SU-DHL-6 (cell line): Measurements from ENCODE around the gene YEATS4.

ENCODE experiments used
- H2AFZ ChIP-seq: fragments of 200-600 bp; sonication (generic); 2 replicates; pipeline ENCODE4 v1.6.1; 2014; ENCODE audit warnings: low read depth, mild to moderate bottlenecking, moderate library complexity, mixed read lengths, antibody characterized with exemption, low read length; ENCODE audit not compliant: severe bottlenecking
- H3F3A ChIP-seq: fragments of 200-600 bp; shearing (Covaris generic); 2 replicates; pipeline ENCODE4 v1.6.0; 2016; ENCODE audit warnings: antibody characterized with exemption, mild to moderate bottlenecking; ENCODE audit not compliant: insufficient read depth
- H3K27ac ChIP-seq: fragments of 200-600 bp; sonication (generic); 2 replicates; pipeline ENCODE4 v1.5.1; 2016; ENCODE audit warnings: low read depth, mild to moderate bottlenecking, low read length, moderate library complexity, mixed read lengths
- H3K27me3 ChIP-seq: fragments of 200-600 bp; sonication (generic), shearing (Covaris generic); 2 replicates; pipeline ENCODE4 v1.6.0; 2014; ENCODE audit warnings: mild to moderate bottlenecking, low read length
- H3K36me3 ChIP-seq: fragments of 200-600 bp; sonication (generic); 2 replicates; pipeline ENCODE4 v1.6.1; 2014; ENCODE audit warnings: mild to moderate bottlenecking, low read length, mixed read lengths
- H3K4me2 ChIP-seq: fragments of 300-600, 200-600 bp; shearing (Covaris generic), sonication (generic); 2 replicates; pipeline ENCODE4 v1.6.0; 2014; ENCODE audit warnings: low read length, low read depth, mild to moderate bottlenecking; ENCODE audit not compliant: poor library complexity, severe bottlenecking
- H3K4me3 ChIP-seq: fragments of 200-600 bp; sonication (generic); 2 replicates; pipeline ENCODE4 v1.5.1; 2014; ENCODE audit warnings: antibody characterized with exemption, low read length, mild to moderate bottlenecking, mixed read lengths; ENCODE audit not compliant: insufficient read depth, poor library complexity, severe bottlenecking
- H3K79me2 ChIP-seq: fragments of 200-600 bp; sonication (generic); 2 replicates; pipeline ENCODE4 v1.6.1; 2014; ENCODE audit warnings: mild to moderate bottlenecking, low read length, moderate library complexity; ENCODE audit not compliant: insufficient read depth
- H3K9ac ChIP-seq: fragments of 200-600 bp; sonication (generic); 2 replicates; pipeline ENCODE4 v1.7.0; 2014; ENCODE audit warnings: mild to moderate bottlenecking, low read length
- H3K9me2 ChIP-seq: fragments of 200-600 bp; sonication (generic); replicated peaks from 2 replicates; pipeline ENCODE4 v1.6.1; 2014; ENCODE audit warnings: low read length; ENCODE audit not compliant: insufficient read depth
- H3K9me3 ChIP-seq: fragments of 200-600 bp; sonication (generic); 2 replicates; pipeline ENCODE4 v1.6.1; 2014; ENCODE audit warnings: low read length, mixed read lengths; ENCODE audit not compliant: insufficient read depth
- H4K20me1 ChIP-seq: fragments of 200-600 bp; sonication (generic); 2 replicates; pipeline ENCODE4 v1.6.1; 2014; ENCODE audit warnings: low read depth, mild to moderate bottlenecking, antibody characterized with exemption, low read length, moderate library complexity, mixed read lengths
- CTCF ChIP-seq: fragments of 200-600 bp; sonication (generic); IDR thresholded peaks from one replicate; pipeline ENCODE4 v1.5.1; 2017; ENCODE audit warnings: antibody characterized with exemption, mild to moderate bottlenecking, low read length, moderate library complexity; ENCODE audit not compliant: insufficient read depth, poor library complexity, severe bottlenecking
- EZH2phosphoT487 ChIP-seq: fragments of 200-600 bp; sonication (generic), shearing (Covaris generic); conservative IDR thresholded peaks from 2 replicates; pipeline ENCODE4 v1.6.1; 2018; ENCODE audit warnings: mild to moderate bottlenecking, antibody characterized with exemption, low read length, moderate library complexity, mixed read lengths

YEATS4 gene

GRCh38 chr12:69425417-69425816 is 65.9 kb downstream of the YEATS4 start:
- Histone ChIP-seq H3K9ac (no peak overlapping the region), H2AFZ (no peak overlapping the region), H3K9me2 (no peaks in the 10 kb centered on the region)

GRCh38 chr12:69428351-69429073 is 69.0 kb downstream of the YEATS4 start:
- H3K4me2 ChIP-seq, result no peak overlapping the region

More at GRCh38 chr12:69425417-69425816, 65.9 kb downstream of the YEATS4 start:
- Histone ChIP-seq H3K4me2 (no peak overlapping the region), H3F3A (no peaks in the 10 kb centered on the region), H3K9me3 (no peaks in the 10 kb centered on the region), H3K27ac (no peak overlapping the region), H3K36me3 (no peaks in the 10 kb centered on the region), H3K27me3 (no peaks in the 10 kb centered on the region), H3K79me2 (no peaks in the 10 kb centered on the region), H3K4me3 (no peak overlapping the region), H4K20me1 (no peaks in the 10 kb centered on the region)
- TF ChIP-seq EZH2phosphoT487, result no peak
- no peak for TF ChIP-seq CTCF

GRCh38 chr12:69430942-69431590 is 71.5 kb downstream of the YEATS4 start:
- Histone ChIP-seq H3F3A (no peaks in the 10 kb centered on the region), H3K4me2 (no peak overlapping the region), H3K36me3 (no peaks in the 10 kb centered on the region), H4K20me1 (no peaks in the 10 kb centered on the region), H3K4me3 (no peak overlapping the region), H3K9me3 (no peaks in the 10 kb centered on the region), H3K9me2 (no peaks in the 10 kb centered on the region), H2AFZ (no peak overlapping the region), H3K27me3 (no peaks in the 10 kb centered on the region), H3K79me2 (no peaks in the 10 kb centered on the region), H3K27ac (no peak overlapping the region), H3K9ac (no peak overlapping the region)
- TF ChIP-seq CTCF, result no peak
- no peak for TF ChIP-seq EZH2phosphoT487

More at GRCh38 chr12:69428351-69429073, 69.0 kb downstream of the YEATS4 start:
- TF ChIP-seq CTCF (no peak), EZH2phosphoT487 (no peak)
- Histone ChIP-seq H3K27ac (no peak overlapping the region), H3K79me2 (no peaks in the 10 kb centered on the region), H3K27me3 (no peaks in the 10 kb centered on the region), H3K9ac (no peak overlapping the region), H3K36me3 (no peaks in the 10 kb centered on the region), H3K9me3 (no peaks in the 10 kb centered on the region), H3F3A (no peaks in the 10 kb centered on the region), H3K4me3 (no peak overlapping the region), H3K9me2 (no peaks in the 10 kb centered on the region), H4K20me1 (no peaks in the 10 kb centered on the region), H2AFZ (no peak overlapping the region)
